Measurements from ENCODE around the gene ZNF668. TPM values are rescaled to one million over a fixed set of nuclear protein-coding genes. Genes with fewer than 3 reads are reported as not detected.

The ZNF668 gene
- total and polyA plus RNA-seq, 2 of the 13 experiments (the other 11 are each of a cell fraction or from before 2014, with no cell fraction given), result 3.8 to 9.8 TPM

- TF ChIP-seq ZNF740 (CRISPR knock-in tag; IDR thresholded peaks at IDR 0.05) (peak; percentile 49; the same call in 1 of the 2 replicates), GATAD1 (CRISPR knock-in tag; IDR thresholded peaks at IDR 0.05) (peak; percentile 97), ZNF75D (CRISPR knock-in tag; IDR thresholded peaks at IDR 0.05; ENCODE audit: borderline replicate concordance) (no peak), MEIS1 (CRISPR knock-in tag; IDR thresholded peaks at IDR 0.05; ENCODE audit: borderline replicate concordance) (peak; percentile 88; the same call in 1 of the 2 replicates), POGZ (CRISPR knock-in tag; IDR thresholded peaks at IDR 0.05) (no peak; the same call in none of the 2 replicates), MTF1 (CRISPR knock-in tag; IDR thresholded peaks at IDR 0.05) (no peak; the same call in 1 of the 2 replicates), ZNF564 (CRISPR knock-in tag; IDR thresholded peaks at IDR 0.05) (no peak), ZNF878 (CRISPR knock-in tag; IDR thresholded peaks at IDR 0.05) (peak; percentile 58; the same call in 1 of the 2 replicates), ZNF232 (CRISPR knock-in tag; IDR thresholded peaks at IDR 0.05; ENCODE audit: borderline replicate concordance) (no peak), MLLT10 (CRISPR knock-in tag; IDR thresholded peaks at IDR 0.05) (no peak), PTBP1 (IDR thresholded peaks at IDR 0.05; ENCODE audit: low read depth, low read length, poor library complexity, severe bottlenecking) (peak; percentile 67), SRSF4 (IDR thresholded peaks at IDR 0.05; ENCODE audit: low read depth, low read length, poor library complexity, severe bottlenecking) (no peak)
- TF ChIP-seq, protein P1, sequence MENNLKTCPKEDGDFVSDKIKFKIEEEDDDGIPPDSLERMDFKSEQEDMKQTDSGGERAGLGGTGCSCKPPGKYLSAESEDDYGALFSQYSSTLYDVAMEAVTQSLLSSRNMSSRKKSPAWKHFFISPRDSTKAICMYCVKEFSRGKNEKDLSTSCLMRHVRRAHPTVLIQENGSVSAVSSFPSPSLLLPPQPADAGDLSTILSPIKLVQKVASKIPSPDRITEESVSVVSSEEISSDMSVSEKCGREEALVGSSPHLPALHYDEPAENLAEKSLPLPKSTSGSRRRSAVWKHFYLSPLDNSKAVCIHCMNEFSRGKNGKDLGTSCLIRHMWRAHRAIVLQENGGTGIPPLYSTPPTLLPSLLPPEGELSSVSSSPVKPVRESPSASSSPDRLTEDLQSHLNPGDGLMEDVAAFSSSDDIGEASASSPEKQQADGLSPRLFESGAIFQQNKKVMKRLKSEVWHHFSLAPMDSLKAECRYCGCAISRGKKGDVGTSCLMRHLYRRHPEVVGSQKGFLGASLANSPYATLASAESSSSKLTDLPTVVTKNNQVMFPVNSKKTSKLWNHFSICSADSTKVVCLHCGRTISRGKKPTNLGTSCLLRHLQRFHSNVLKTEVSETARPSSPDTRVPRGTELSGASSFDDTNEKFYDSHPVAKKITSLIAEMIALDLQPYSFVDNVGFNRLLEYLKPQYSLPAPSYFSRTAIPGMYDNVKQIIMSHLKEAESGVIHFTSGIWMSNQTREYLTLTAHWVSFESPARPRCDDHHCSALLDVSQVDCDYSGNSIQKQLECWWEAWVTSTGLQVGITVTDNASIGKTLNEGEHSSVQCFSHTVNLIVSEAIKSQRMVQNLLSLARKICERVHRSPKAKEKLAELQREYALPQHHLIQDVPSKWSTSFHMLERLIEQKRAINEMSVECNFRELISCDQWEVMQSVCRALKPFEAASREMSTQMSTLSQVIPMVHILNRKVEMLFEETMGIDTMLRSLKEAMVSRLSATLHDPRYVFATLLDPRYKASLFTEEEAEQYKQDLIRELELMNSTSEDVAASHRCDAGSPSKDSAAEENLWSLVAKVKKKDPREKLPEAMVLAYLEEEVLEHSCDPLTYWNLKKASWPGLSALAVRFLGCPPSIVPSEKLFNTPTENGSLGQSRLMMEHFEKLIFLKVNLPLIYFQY (CRISPR knock-in tag; IDR thresholded peaks at IDR 0.05; ENCODE audit: borderline replicate concordance), result peak; percentile 71; the same call in 1 of the 2 replicates
- TF ChIP-seq, protein P2, sequence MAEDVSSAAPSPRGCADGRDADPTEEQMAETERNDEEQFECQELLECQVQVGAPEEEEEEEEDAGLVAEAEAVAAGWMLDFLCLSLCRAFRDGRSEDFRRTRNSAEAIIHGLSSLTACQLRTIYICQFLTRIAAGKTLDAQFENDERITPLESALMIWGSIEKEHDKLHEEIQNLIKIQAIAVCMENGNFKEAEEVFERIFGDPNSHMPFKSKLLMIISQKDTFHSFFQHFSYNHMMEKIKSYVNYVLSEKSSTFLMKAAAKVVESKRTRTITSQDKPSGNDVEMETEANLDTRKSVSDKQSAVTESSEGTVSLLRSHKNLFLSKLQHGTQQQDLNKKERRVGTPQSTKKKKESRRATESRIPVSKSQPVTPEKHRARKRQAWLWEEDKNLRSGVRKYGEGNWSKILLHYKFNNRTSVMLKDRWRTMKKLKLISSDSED (CRISPR knock-in tag; IDR thresholded peaks at IDR 0.05), result 0 out of 2 replicates have a peak, but pooled peaks have one; percentile 22
- TF ChIP-seq, protein P3, sequence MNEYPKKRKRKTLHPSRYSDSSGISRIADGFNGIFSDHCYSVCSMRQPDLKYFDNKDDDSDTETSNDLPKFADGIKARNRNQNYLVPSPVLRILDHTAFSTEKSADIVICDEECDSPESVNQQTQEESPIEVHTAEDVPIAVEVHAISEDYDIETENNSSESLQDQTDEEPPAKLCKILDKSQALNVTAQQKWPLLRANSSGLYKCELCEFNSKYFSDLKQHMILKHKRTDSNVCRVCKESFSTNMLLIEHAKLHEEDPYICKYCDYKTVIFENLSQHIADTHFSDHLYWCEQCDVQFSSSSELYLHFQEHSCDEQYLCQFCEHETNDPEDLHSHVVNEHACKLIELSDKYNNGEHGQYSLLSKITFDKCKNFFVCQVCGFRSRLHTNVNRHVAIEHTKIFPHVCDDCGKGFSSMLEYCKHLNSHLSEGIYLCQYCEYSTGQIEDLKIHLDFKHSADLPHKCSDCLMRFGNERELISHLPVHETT (CRISPR knock-in tag; conservative IDR thresholded peaks at IDR 0.05), result peak; percentile 80
Measured at GRCh38 chr16:31073970-31074813, at the start of gene ZNF668, which contains the start of gene ZNF646 (continued).

All from HepG2 (cell line).